NCI-H1930 (cell line): ENCODE results near the gene ARSH.
"Not testable (repeated sequence)": the region's sequence is repeated elsewhere in the genome, so short reads cannot be mapped to it uniquely, and the experiment has no call there.

Experiments used
- DNase-seq, 2 experiments: peaks; one replicate each; lab custom pipeline; 2025; lab: John Stamatoyannopoulos, UW

Gene ARSH, protein sequence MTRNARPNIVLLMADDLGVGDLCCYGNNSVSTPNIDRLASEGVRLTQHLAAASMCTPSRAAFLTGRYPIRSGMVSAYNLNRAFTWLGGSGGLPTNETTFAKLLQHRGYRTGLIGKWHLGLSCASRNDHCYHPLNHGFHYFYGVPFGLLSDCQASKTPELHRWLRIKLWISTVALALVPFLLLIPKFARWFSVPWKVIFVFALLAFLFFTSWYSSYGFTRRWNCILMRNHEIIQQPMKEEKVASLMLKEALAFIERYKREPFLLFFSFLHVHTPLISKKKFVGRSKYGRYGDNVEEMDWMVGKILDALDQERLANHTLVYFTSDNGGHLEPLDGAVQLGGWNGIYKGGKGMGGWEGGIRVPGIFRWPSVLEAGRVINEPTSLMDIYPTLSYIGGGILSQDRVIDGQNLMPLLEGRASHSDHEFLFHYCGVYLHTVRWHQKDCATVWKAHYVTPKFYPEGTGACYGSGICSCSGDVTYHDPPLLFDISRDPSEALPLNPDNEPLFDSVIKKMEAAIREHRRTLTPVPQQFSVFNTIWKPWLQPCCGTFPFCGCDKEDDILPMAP

DNA sequence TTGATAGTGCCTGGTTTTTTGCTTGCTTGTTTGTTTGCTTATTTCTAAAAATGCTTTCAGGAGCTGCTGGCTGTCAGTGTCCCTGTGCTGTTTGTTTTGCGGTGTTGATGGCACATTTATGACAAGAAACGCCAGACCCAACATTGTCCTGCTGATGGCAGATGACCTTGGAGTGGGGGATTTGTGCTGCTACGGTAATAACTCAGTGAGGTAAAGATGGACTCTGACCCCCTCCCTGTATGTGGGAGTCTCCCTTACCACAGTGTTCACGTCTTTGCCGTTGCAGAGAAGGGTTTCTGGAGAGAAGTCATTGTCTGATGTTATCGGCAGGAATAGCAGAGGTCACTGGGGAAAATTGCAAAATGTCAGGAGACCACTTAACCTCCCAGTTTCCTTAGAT, at the start of gene ARSH:
ARSH (plus strand) TSS at position 52 of the 400 bp plus-strand sequence; CDS start at position 119, 67 bp downstream.
- no peak for DNase-seq

DNA sequence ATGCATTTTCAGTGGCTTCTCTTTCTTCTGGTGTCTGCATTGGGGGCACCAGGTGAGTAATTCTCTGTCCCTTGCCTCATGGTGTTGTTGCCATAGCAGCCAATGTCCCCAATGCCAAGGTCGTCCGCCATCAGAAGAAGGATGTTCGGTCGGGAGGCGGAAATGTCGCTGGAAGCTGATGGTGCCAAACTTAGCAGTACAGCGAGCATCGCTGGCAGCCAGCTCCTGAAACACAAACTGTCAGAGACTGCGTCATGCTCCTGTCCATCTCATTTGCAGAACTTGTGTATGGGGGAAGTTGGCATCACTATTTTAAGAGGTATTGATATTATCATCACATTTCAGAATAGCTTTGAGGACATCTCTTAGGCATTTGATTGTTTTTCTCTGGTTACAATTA, 48.1 kb upstream of the ARSH start:
- no peak for DNase-seq

DNA sequence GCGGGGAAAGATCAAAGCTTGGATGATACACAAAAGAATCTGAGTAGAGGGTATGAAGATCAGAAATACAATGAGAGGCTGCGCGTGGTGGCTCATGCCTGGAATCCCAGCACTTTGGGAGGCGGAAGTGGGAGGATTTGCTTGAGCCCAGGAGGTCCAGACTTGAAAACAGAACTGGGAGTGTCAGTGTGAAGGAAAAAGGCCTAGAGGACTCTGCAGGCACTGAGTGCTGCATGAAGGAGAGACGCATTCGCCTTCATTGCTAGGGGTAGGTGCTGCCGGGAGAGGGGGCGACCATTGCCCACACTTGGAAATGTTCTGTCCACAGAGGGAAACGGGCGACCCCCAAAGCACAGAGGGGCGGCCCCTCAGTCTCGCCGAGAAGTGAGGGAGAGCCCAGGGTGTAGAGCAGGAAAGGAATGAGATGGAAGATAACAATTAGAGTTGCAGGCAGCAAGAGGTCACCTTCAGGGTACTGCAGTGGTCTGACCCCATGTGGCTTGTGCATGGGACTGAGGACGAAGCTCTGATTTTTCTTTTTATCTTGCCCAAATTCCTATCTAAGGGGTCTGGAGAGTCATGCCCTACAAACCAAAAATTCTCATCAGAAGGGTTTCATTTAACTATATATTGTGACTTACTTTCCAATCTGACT, 45.4 kb upstream of the ARSH start:
- no peak for DNase-seq

DNA sequence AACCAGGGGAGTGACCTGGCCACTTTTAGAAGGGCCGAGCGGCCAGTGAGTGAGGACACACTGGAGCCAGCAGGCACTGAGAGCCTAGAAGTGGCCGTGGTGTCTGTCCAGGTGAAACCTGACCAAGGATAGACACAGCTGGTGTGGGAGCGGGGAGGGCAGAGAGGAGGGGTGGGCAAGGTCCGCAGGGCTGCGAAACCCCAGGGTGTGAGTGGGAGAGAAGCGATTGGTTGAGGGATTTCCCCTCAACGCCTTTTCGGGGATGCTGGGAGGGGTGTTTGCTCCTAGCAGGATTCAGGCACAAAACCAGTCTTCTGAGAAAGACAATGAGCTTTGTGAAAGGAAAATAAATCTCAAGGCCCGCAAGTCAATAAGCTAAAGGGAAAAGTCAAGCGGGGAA, 44.0 kb upstream of the ARSH start:
- DNase-seq: no peak

DNA sequence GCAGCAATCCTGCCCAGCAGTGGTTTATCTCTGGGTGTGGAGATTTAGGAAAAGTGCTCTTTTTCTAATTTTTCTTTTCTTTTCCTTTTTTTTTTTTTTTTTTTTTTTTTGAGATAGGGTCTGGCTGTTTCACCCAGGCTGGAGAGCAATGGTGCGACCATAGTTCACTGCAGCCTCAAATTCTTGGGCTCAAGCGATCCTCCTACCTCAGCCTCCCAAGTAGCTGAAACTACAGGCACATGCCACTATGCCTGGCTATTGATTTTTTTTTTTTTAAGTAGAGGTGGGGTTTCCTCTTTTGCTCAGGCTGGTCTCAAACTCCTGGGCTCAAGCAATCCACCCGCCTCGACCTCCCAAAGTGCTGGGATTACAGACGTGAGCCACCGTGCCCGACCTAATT, 42.9 kb upstream of the ARSH start:
- not testable (repeated sequence) for DNase-seq

DNA sequence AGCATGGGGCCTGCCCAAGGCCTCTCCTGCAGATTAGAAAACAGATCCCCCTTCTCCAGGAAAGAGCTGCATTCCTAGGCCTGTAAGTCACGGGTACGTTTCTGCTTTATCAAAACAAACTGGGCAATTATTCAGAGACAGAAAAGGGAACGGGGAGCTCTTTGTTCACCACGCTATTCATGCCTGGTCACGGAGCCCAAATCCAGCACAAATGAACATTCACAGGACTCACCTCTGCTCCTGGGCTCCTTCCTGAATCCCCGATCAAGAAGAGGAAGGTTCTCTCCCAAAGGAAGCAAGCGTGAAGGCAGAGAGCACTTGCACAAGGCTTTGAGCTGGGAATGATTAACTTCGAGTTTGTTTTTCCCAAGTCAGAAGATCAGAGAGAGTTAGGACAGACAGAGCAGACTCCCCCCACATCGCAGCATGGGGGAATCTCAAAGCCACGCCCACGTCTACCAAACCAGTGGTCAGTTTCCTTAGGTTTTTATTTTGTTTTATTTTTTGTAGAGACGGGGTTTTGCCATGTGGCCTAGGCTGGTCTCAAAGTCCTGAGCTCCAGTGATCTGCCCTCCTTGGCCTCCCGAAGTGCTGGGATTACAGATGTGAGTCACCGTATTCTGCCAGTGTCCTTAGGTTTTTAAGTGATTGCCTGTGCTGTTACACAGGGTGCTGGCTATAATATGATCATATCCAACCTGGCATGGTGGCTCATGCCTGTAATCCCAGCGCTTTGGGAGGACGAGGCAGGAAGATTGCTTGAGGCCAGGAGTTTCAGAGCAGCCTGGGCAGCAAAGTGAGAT, 42.2 kb upstream of the ARSH start:
- DNase-seq: not testable (repeated sequence)

DNA sequence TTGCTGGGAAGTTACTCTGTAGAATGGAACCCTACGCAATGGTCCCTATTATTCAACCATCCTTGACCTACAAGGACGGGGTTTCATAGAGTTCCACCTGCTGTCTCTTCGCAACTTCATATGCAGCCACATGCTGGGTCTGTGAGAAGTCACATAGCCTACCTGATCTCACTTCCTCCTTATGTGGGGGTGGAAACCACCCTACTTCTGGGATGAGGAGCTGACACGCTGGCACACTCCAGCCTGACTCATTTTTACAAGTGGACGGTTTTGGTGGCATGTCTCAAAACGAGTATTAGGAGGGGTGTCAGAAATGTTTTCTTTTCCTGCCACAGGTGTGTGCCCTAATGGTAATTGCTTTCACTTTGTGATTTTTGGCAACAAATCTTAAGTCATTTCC, 40.4 kb upstream of the ARSH start:
- DNase-seq: no peak

DNA sequence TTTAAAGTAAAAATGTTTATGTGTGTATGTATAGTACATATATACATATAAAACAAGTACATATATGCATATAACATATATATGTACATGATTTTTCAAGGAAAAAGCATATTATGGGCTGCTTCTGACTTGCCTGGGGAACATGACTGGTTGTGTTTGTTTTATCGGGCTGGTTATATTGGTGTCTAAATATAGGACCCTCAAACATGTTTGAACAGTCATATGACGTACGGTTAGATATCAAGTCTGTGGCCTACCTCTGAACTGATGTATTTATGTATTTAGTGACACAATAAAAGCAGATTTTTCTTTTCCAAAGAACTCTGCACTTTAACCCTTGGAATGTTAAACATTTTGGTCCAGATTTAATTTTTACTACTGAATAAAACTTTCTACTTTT, 39.3 kb upstream of the ARSH start:
- no peak for DNase-seq

DNA sequence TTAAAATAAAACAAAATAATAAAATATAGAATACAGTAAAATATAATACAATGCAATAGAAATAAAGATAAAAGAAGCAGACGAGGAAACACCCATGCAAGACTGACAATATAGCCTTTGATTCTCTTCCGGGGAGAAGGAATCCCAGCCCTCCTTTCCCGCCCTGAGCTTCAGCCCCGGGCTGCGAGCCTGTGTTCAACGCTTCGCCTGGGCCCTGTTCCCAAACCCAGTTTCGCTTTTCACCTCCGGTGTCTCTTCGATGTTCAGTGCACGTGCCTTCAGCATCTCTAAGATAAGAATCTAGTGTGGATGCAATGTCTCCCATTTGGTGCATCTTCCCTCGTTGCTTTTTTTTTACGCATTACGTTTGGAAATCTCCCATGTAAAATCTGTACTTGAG, 38.8 kb upstream of the ARSH start:
- no peak for DNase-seq

DNA sequence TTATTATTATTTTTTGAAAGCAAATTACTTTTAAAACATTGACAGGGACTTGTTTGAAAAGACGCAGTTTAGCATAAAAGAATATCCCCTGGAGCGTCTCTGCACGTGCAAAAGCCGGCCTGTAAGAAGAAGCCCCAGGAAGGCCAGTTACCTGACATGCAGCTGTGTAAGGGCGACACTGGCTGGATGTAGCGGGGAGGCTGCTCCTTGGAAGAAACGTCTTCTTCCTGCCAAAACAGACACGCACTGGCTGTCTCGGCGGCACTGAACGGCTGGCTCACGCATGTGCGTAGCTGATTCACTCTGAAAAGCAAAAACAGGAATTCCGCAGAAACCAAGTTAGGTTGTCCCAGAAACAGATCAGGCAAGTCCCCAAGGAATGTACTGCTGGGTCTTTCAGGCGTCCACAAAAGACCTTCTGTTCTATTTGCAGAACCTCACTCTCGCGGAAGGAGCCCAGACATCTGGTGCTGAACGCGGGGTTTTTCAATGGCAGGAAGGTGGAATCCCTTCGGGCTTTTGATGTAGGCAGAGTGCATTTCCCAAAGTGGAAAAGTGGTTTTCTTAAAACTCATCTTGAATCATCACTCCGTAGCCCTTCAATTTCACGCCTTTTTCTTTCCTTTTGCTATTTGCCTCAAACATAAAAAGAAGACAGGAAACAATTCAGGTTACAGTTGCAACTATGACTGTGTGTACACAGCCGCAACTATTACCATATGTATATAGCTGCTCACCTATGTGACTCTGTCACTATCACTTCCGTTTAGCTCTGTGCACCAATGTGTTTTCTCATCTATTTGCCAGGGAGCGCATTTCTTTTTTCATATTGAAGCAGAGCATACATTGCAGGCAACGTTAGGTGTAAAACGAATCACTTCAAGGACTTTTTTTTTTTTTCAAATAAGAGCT, 38.1 kb upstream of the ARSH start:
- DNase-seq: no peak

DNA sequence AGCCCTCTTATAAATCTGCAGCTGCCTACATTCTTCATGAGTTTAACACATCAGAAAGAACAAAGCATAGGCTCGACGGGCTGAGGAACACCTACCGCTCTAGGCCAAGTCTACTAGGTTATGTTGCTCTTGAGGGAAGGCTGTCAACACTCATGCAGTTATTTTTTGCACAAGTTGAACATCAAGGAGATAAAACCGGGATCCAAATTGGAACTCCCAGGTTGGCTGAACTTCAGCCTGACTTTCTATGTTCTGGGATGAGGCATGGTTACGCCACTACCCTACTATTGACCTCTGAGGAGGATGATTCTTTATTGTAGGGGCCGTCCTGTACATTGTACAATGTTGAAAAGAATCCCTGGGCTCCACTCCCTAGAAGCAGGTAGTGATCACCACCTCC, 37.3 kb upstream of the ARSH start:
- no peak for DNase-seq

DNA sequence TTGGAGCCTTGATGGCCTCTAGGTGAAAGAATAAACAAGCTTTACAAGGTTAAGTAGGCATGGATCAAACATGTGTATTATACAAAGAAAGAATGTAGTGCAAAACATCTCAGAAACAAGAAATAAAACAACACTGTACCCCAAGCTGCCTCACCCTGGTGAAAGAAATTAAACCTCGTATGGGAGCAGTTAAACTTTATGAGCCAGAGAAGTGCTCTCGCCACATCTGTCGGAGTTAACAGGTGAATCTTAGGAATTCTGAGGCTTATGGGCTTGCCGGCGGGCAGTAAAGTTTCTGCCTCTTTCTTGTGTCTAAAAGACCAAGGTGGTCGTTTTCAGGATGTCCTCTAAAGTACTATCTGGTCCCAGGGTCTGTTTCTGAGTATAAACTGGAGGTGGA, 34.0 kb upstream of the ARSH start:
- DNase-seq: no peak

DNA sequence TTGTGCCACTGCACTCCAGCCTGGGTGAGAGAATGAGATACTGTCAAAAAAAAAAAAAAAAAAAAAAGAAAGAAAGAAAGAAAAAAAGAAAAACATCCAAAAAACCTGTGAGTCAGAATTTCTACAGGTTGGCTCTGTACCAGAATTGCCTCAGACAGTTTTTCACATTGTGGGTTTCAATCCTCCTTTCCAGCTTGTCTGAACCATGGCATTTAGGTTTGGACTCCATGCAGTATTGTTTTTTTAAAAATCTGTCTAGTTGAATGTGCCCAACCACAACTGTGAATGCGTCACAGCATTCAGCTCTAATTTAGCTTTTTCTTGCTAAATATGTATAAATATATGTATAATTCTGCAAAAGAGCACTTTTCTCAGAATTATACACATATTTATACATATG, 31.4 kb upstream of the ARSH start:
- no peak for DNase-seq

DNA sequence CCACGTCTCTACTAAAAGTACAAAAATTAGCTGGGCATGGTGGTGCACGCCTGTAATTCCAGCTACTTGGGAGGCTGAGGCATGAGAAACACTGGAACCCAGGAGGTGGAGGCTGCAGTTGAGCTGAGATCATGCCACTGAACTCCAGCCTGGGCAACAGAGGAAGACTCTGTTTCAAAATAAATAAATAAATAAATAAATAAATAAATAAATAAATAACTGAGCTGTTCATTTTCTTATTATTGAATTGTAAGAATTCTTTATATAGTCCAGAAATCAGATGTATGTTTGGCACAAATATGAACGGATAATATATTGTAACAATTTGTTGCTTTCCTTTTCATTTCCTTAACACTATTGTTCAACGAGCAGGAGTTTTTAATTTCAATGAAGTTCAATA, 27.7 kb upstream of the ARSH start:
- DNase-seq: not testable (repeated sequence)

DNA sequence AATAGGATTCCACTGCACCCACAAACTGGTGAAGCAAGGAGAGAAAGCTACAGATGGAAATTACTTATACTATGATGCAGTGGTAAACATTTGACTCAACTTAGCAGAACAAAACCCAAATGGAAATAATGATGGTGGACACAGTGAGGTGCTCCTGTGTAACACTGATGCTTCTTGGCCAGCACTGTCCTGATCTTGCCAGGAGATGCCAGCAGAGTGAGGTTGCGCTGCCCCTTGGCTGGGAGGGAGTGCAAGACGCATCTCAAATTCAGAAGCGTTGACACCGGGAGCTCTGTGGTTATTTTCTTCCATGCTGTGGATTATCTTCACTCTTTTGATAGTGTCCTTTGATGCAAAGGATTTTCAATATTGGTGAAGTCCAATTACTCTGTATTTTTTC, 22.0 kb upstream of the ARSH start:
- no peak for DNase-seq

DNA sequence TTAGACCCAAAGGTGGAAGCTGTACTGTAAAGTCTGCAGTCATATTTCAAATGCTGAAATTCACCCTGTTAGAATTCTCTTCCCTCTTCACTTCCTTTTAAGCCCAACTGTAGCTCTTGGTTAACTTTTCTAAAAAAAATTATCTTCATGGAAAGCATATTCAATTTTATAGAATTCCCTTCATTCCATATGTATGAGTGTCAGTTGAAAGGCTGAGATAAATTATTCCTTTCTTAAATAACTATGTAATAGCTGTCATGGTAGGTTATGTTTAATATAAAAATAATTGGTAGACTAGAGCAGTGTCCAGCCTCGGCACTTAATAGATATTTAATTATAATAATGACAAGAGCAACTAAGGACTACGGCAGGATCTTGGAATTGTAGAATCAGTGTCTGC, 16.8 kb upstream of the ARSH start:
- DNase-seq: no peak

DNA sequence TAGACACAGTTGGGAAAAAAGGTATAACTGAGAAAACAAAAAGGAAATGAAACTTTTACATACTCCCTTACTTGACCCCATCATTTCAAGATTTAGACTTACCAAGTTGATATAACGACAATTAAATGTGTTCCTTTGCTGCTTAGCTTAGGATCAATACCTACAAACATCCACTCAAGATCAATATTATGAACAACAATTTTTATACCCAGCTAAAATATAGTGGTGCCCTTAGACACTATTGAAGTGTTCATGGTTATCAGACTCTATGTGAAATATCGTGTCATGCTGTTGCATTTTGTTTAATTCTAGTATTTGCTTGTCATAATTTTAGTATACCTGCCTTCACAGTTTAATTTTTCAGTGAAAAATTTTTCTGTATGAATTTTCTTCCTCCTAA, 4.2 kb downstream of the ARSH start:
- no peak for DNase-seq

DNA sequence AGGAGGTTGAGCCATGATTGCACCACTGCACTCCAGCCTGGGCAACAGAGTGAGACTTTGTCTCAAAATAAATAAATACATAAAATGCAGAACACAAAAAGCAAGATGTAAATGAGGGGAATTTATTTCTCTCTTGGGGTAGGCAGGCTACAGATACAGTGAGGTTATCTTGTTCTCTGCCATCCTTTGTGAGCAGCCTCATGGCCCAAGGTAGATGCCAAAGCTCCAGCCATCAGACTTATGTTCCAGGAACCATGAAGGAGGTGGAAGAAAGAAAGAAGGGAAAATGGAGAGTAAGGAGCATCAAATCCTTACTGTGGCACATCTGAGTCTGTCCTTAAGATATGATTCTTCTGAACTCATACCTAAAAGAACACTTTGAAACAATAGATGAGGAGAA, 11.1 kb downstream of the ARSH start:
- DNase-seq: no peak

DNA sequence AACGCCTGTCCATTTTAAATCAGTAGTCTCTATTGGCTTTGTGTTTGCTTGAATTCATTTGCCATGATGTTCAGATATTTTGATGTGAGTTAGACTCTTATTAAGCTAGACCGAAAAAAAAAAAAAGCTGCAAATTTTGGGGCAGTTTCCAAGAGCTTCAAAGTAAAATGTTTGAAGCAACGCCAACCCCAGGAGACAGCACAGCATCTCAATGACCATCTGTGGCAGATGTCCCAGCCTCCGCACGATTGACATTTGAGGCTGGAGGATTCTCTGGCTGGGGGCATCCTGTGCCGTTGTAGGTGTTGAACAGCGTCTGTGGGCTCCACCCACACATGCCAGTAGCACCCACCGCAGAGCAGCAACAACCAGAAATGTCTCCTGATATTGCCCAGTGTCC, 17.8 kb downstream of the ARSH start:
- no peak for DNase-seq

DNA sequence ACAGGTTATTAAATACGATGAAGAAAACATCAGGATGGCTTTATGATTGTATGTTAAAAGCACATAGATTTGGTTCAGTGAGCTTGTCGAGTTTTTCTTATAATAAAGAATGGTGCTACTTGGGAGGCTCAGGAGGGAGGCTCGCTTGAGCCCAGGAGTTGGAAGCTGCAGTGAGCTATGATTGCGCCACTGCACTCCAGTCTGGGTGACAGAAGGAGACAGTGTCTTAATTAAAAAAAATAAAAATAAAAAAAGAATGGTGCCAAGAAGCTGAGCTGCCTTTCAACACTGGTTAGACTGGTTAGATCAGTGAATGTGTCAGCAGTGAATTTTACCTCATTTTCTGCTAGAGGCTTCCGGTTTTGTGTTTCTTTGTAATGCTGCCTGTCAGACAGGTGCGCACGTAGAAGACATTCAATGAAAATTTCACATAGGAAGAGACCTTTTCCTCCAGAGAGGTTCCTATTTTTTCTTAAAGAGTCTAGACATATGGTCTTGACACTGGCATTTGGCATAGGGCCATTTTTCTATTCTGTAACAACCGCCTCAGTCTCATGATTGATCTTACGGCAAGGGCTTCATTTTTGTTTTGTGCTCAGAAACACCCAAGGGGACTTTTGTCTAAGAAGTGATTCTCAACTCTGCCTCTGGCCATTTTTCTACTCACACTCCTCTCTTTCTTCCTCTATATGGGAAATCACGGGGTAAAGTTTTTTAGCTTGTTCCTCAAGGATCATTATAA, 19.9 kb downstream of the ARSH start:
- DNase-seq: no peak

DNA sequence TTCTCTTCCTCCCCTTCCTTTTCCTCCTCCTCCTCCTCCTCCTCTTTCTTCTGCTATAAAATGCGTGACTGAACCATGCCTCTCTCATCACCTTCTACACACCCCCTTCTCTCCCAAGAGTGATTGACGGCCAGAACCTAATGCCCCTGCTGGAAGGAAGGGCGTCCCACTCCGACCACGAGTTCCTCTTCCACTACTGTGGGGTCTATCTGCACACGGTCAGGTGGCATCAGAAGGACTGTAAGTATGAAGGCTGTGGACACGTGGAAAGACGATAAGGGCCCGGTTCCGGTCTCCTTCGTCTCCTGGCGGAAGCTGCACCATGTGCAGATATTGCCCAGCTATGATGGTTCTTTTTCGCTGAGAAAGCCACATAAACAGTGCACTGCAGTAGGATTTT, 22.8 kb downstream of the ARSH start:
- DNase-seq: no peak
